ENCODE measurements around the gene APPL2.

Gene APPL2

GRCh38 chr12:105171691-105172436, 64.1 kb downstream of the APPL2 start:
- ATAC-seq: no peak; the same call in 2 of the 3 replicates
- TF ChIP-seq ESRRG (CRISPR knock-in tag; IDR thresholded peaks at IDR 0.05) (no peak), ZNF70 (CRISPR knock-in tag; IDR thresholded peaks at IDR 0.05) (no peak), CREB5 (CRISPR knock-in tag; IDR thresholded peaks at IDR 0.05; ENCODE audit: low read depth) (no peak), BACH2 (CRISPR knock-in tag; IDR thresholded peaks at IDR 0.05; ENCODE audit: borderline replicate concordance) (no peak)

GRCh38 chr12:105170139-105170538, 65.8 kb downstream of the APPL2 start:
- TF ChIP-seq ARNTL (CRISPR knock-in tag; IDR thresholded peaks at IDR 0.05; ENCODE audit: borderline replicate concordance, low read depth) (no peak), ISL1 (CRISPR knock-in tag; IDR thresholded peaks at IDR 0.05) (no peak), TOX (CRISPR knock-in tag; IDR thresholded peaks at IDR 0.05; ENCODE audit: borderline replicate concordance) (no peak), ZFP3 (CRISPR knock-in tag; IDR thresholded peaks at IDR 0.05) (no peak), TCF4 (CRISPR knock-in tag; IDR thresholded peaks at IDR 0.05; ENCODE audit: borderline replicate concordance) (no peak), ZC3H10 (CRISPR knock-in tag; IDR thresholded peaks at IDR 0.05) (no peak), CSDC2 (CRISPR knock-in tag; IDR thresholded peaks at IDR 0.05) (no peak), GLIS3 (CRISPR knock-in tag; IDR thresholded peaks at IDR 0.05) (no peak)
- ATAC-seq: no peak

GRCh38 chr12:105168006-105168405, 68.0 kb downstream of the APPL2 start:
- TF ChIP-seq ZNF8 (CRISPR knock-in tag; IDR thresholded peaks at IDR 0.05) (no peak), POU6F1 (CRISPR knock-in tag; IDR thresholded peaks at IDR 0.05; ENCODE audit: borderline replicate concordance, low read depth) (no peak), GLIS3 (CRISPR knock-in tag; IDR thresholded peaks at IDR 0.05) (no peak), BACH2 (CRISPR knock-in tag; IDR thresholded peaks at IDR 0.05; ENCODE audit: borderline replicate concordance) (no peak), ISL1 (CRISPR knock-in tag; IDR thresholded peaks at IDR 0.05) (no peak), CSRNP3 (CRISPR knock-in tag; IDR thresholded peaks at IDR 0.05) (no peak), ZFP3 (CRISPR knock-in tag; IDR thresholded peaks at IDR 0.05) (no peak), ESRRG (CRISPR knock-in tag; IDR thresholded peaks at IDR 0.05) (no peak), CREB5 (CRISPR knock-in tag; IDR thresholded peaks at IDR 0.05; ENCODE audit: low read depth) (no peak), CSDC2 (CRISPR knock-in tag; IDR thresholded peaks at IDR 0.05) (no peak), OSR1 (CRISPR knock-in tag; IDR thresholded peaks at IDR 0.05) (no peak), ZNF70 (CRISPR knock-in tag; IDR thresholded peaks at IDR 0.05) (no peak), ARNTL (CRISPR knock-in tag; IDR thresholded peaks at IDR 0.05; ENCODE audit: borderline replicate concordance, low read depth) (no peak), PPARA (CRISPR knock-in tag; IDR thresholded peaks at IDR 0.05; ENCODE audit: borderline replicate concordance) (no peak), TCF4 (CRISPR knock-in tag; IDR thresholded peaks at IDR 0.05; ENCODE audit: borderline replicate concordance) (no peak), ZNF565 (CRISPR knock-in tag; conservative IDR thresholded peaks at IDR 0.05; ENCODE audit: low read depth) (no peak), SNAI2 (CRISPR knock-in tag; IDR thresholded peaks at IDR 0.05) (no peak)

GRCh38 chr12:105167346-105167745, 68.6 kb downstream of the APPL2 start:
- no peak for TF ChIP-seq TCF4 (CRISPR knock-in tag; IDR thresholded peaks at IDR 0.05; ENCODE audit: borderline replicate concordance)
- ATAC-seq: no peak

More at GRCh38 chr12:105168006-105168405, 68.0 kb downstream of the APPL2 start:
- ATAC-seq: no peak

- TF ChIP-seq SNAI2 (CRISPR knock-in tag; IDR thresholded peaks at IDR 0.05) (no peak), BACH2 (CRISPR knock-in tag; IDR thresholded peaks at IDR 0.05; ENCODE audit: borderline replicate concordance) (no peak), ZNF70 (CRISPR knock-in tag; IDR thresholded peaks at IDR 0.05) (no peak), CSDC2 (CRISPR knock-in tag; IDR thresholded peaks at IDR 0.05) (no peak), ZNF8 (CRISPR knock-in tag; IDR thresholded peaks at IDR 0.05) (no peak), POU6F1 (CRISPR knock-in tag; IDR thresholded peaks at IDR 0.05; ENCODE audit: borderline replicate concordance, low read depth) (no peak)
- no peak for ATAC-seq
Observed at GRCh38 chr12:105166736-105167135, 69.2 kb downstream of the APPL2 start.
